GM18867 (cell line): ENCODE data around the gene PRKAG2.

Experiments used
- ATAC-seq: cut with Tn5 transposase; IDR thresholded peaks from one replicate; pipeline ENCODE4 v1.9.1; 2021; ENCODE audit warnings: mild to moderate bottlenecking, moderate library complexity; ENCODE audit not compliant: unreplicated experiment

Gene PRKAG2

GRCh38 chr7:151717918-151718317 is 159.0 kb downstream of the PRKAG2 start:
- no peak for ATAC-seq

GRCh38 chr7:151717415-151717814 is 159.5 kb downstream of the PRKAG2 start:
- no peak for ATAC-seq

GRCh38 chr7:151716323-151716722 is 160.6 kb downstream of the PRKAG2 start:
- no peak for ATAC-seq

- no peak for ATAC-seq
Observed at GRCh38 chr7:151715666-151716315, 161.1 kb downstream of the PRKAG2 start.

- ATAC-seq = no peak
Observed at GRCh38 chr7:151714201-151714600, 162.7 kb downstream of the PRKAG2 start.

- no peak for ATAC-seq
Observed at GRCh38 chr7:151712810-151713125, 164.1 kb downstream of the PRKAG2 start.

- peak; percentile 66 for ATAC-seq
Observed at GRCh38 chr7:151711906-151712809, 164.8 kb downstream of the PRKAG2 start.

- ATAC-seq = no peak
Observed at GRCh38 chr7:151711435-151711872, 165.5 kb downstream of the PRKAG2 start.

GRCh38 chr7:151710646-151711434 is 166.1 kb downstream of the PRKAG2 start:
- no peak for ATAC-seq

- no peak for ATAC-seq
Observed at GRCh38 chr7:151710121-151710640, 166.7 kb downstream of the PRKAG2 start.

- ATAC-seq = no peak
Observed at GRCh38 chr7:151709141-151710038, 167.5 kb downstream of the PRKAG2 start.

GRCh38 chr7:151708610-151709009 is 168.3 kb downstream of the PRKAG2 start:
- no peak for ATAC-seq

- no peak for ATAC-seq
Observed at GRCh38 chr7:151707757-151708156, 169.2 kb downstream of the PRKAG2 start.

GRCh38 chr7:151707105-151707469 is 169.8 kb downstream of the PRKAG2 start:
- no peak for ATAC-seq

GRCh38 chr7:151706277-151707104 is 170.4 kb downstream of the PRKAG2 start:
- ATAC-seq = no peak

- no peak for ATAC-seq
Observed at GRCh38 chr7:151705636-151706276, 171.2 kb downstream of the PRKAG2 start.

- no peak for ATAC-seq
Observed at GRCh38 chr7:151704960-151705635, 171.8 kb downstream of the PRKAG2 start.

- no peak for ATAC-seq
Observed at GRCh38 chr7:151704299-151704959, 172.5 kb downstream of the PRKAG2 start.
